SK-N-SH (cell line): ENCODE measurements around the gene IFNL2. TPM values are rescaled to one million over a fixed set of nuclear protein-coding genes. Genes with fewer than 3 reads are reported as not detected.
A peak's percentile ranks its signal among the peaks of the same experiment; 100 is the strongest.
"Not testable (repeated sequence)": the region's sequence is repeated elsewhere in the genome, so short reads cannot be mapped to it uniquely, and the experiment has no call there.

Experiments
- CTCF ChIA-PET: fragments of 300-600, 350-600 bp; formaldehyde crosslinking; extraction: SDS; loops from one replicate; lab custom pipeline; 2021; lab: Yijun Ruan, JAX
- POLR2A ChIA-PET: fragments of 350-600 bp; sonication (Branson Sonifier 250); formaldehyde crosslinking; extraction: SDS; loops from one replicate; lab custom pipeline; 2020; ENCODE audit warnings: antibody characterized with exemption, inconsistent platforms; lab: Yijun Ruan, JAX
- DNase-seq: peaks from one replicate; pipeline ENCODE4 v3.0.0; 2012
- H2AFZ ChIP-seq: fragments of 200-600 bp; sonication (generic); 2 replicates; pipeline ENCODE4 v1.8.1; 2016; ENCODE audit warnings: antibody characterized with exemption, mild to moderate bottlenecking, low read depth
- H3F3A ChIP-seq: fragments of 200-600 bp; sonication (generic); replicated peaks from 2 replicates; pipeline ENCODE3; 2016; ENCODE audit warnings: antibody characterized with exemption, mild to moderate bottlenecking; ENCODE audit not compliant: insufficient read depth
- H3K27ac ChIP-seq, 2 experiments: fragments of 200-500 bp in 1 of 2; fragments of 200-600 bp in 1 of 2; sonication (Bioruptor generic) in 1 of 2; sonication (generic), shearing (Covaris generic) in 1 of 2; 2 replicates each; pipeline versions ENCODE4 v1.5.1 to v1.6.1; 2014 to 2016; ENCODE audit warnings: low read depth in 2 of 2, inconsistent platforms in 1 of 2, low read length in 1 of 2, mild to moderate bottlenecking in 1 of 2, mixed read lengths in 1 of 2
- H3K27me3 ChIP-seq: fragments of 200-600 bp; sonication (generic), shearing (Covaris generic); 2 replicates; pipeline ENCODE4 v1.6.1; 2016; ENCODE audit warnings: mixed run types; ENCODE audit not compliant: insufficient read depth
- H3K36me3 ChIP-seq, 2 experiments: fragments of 200-500 bp in 1 of 2; fragments of 200-600 bp in 1 of 2; sonication (Bioruptor generic) in 1 of 2; sonication (generic) in 1 of 2; replicated peaks in 1 of 2; 2 replicates each; pipeline versions ENCODE3 to v1.5.1; 2014 to 2016; ENCODE audit warnings: low read length in 1 of 2, mild to moderate bottlenecking in 1 of 2; ENCODE audit not compliant: insufficient read depth in 2 of 2, control insufficient read depth in 1 of 2
- H3K4me1 ChIP-seq, 2 experiments: fragments of 200-500 bp in 1 of 2; fragments of 200-600 bp in 1 of 2; sonication (Bioruptor generic) in 1 of 2; sonication (generic), shearing (Covaris generic) in 1 of 2; 2 replicates each; pipeline versions ENCODE4 v1.5.1 to v1.6.1; 2014 to 2016; ENCODE audit warnings: low read depth in 1 of 2, low read length in 1 of 2, mixed run types in 1 of 2; ENCODE audit not compliant: insufficient read depth in 2 of 2, control insufficient read depth in 1 of 2
- H3K4me2 ChIP-seq: fragments of 200-600 bp; sonication (generic), shearing (Covaris generic); 2 replicates; pipeline ENCODE4 v1.6.1; 2017; ENCODE audit warnings: mixed run types
- H3K4me3 ChIP-seq, 2 experiments: fragments of 200-500 bp in 1 of 2; fragments of 200-600 bp in 1 of 2; sonication (Bioruptor generic) in 1 of 2; sonication (generic), shearing (Covaris generic) in 1 of 2; 2 replicates each; pipeline versions ENCODE4 v1.5.1 to v1.8.1; 2014 to 2016; ENCODE audit warnings: low read depth in 2 of 2, inconsistent platforms in 1 of 2, low read length in 1 of 2, mild to moderate bottlenecking in 1 of 2, mixed read lengths in 1 of 2, moderate library complexity in 1 of 2
- H3K79me2 ChIP-seq: fragments of 200-600 bp; sonication (generic); 2 replicates; pipeline ENCODE4 v1.8.1; 2017; ENCODE audit warnings: mild to moderate bottlenecking; ENCODE audit not compliant: insufficient read depth
- H3K9ac ChIP-seq: fragments of 200-600 bp; sonication (generic); 2 replicates; pipeline ENCODE4 v1.6.1; 2017; ENCODE audit warnings: mixed run types
- H3K9me2 ChIP-seq: fragments of 200-600 bp; sonication (generic); 2 replicates; pipeline ENCODE4 v1.6.1; 2017; ENCODE audit warnings: mixed run types
- H3K9me3 ChIP-seq: fragments of 200-600 bp; sonication (generic); 2 replicates; pipeline ENCODE4 v1.6.1; 2017; ENCODE audit warnings: mixed run types, mild to moderate bottlenecking, moderate library complexity
- H4K20me1 ChIP-seq: fragments of 200-600 bp; sonication (generic); 2 replicates; pipeline ENCODE4 v1.6.1; 2017; ENCODE audit warnings: mild to moderate bottlenecking, mixed run types; ENCODE audit not compliant: insufficient read depth
- EP300 ChIP-seq, 2 experiments: IDR thresholded peaks; 2 replicates each; pipeline versions ENCODE4 v1.4.0 to v1.6.1; 2012; ENCODE audit warnings: borderline replicate concordance in 1 of 2, low read depth in 1 of 2, low read length in 1 of 2
- EZH2phosphoT487 ChIP-seq: fragments of 200-600 bp; sonication (generic); IDR thresholded peaks from 2 replicates; pipeline ENCODE4 v1.6.1; 2017; ENCODE audit warnings: low read depth, mixed run types, mild to moderate bottlenecking, antibody characterized with exemption, moderate library complexity, borderline replicate concordance
- JUND ChIP-seq: IDR thresholded peaks from 2 replicates; pipeline ENCODE4 v1.4.0; 2012
- MXI1 ChIP-seq: IDR thresholded peaks from 2 replicates; pipeline ENCODE4 v1.6.1; 2012; ENCODE audit warnings: mild to moderate bottlenecking, low read depth, low read length, improper control_type of control experiment
- RAD21 ChIP-seq: IDR thresholded peaks from 2 replicates; pipeline ENCODE4 v1.6.1; 2012; ENCODE audit warnings: mild to moderate bottlenecking, low read length
- REST ChIP-seq: IDR thresholded peaks from 2 replicates; pipeline ENCODE4 v1.6.1; 2012; ENCODE audit warnings: mild to moderate bottlenecking, low read depth, low read length, moderate library complexity
- RFX5 ChIP-seq: IDR thresholded peaks from 2 replicates; pipeline ENCODE4 v1.6.1; 2012; ENCODE audit warnings: mild to moderate bottlenecking, improper control_type of control experiment, low read length
- TAF1 ChIP-seq: IDR thresholded peaks from 2 replicates; pipeline ENCODE4 v1.6.1; 2012; ENCODE audit warnings: low read depth, mild to moderate bottlenecking, low read length, moderate library complexity, borderline replicate concordance
- TCF12 ChIP-seq: IDR thresholded peaks from 2 replicates; pipeline ENCODE4 v1.4.0; 2012
- USF2 ChIP-seq: fragments of 150-350 bp; IDR thresholded peaks from 2 replicates; pipeline ENCODE4 v1.6.1; 2017; ENCODE audit warnings: antibody characterized with exemption, low read length, low read depth, borderline replicate concordance
- YY1 ChIP-seq: IDR thresholded peaks from 2 replicates; pipeline ENCODE4 v1.4.0; 2012; ENCODE audit warnings: low read depth, mild to moderate bottlenecking
- ZBTB33 ChIP-seq: IDR thresholded peaks from 2 replicates; pipeline ENCODE4 v1.4.0; 2012; ENCODE audit warnings: low read depth, borderline replicate concordance
- WGBS: methylation state at CpG from one replicate; pipeline ENCODE4 v1.1.6; 2017; ENCODE audit warnings: low lambda C conversion rate; 5-methylcytosine and 5-hydroxymethylcytosine counted together
- polyA plus RNA-seq, 3 experiments: library from polyadenylated mRNA; depleted of rRNA; stranded (reverse); fragments of >200 nt; gene quantifications; 2 replicates each; pipeline ENCODE4 v1.2.3, GENCODE V29; 2012

Gene IFNL2
- not detected in 2 replicates for polyA plus RNA-seq (2012; rRNA removed)
- polyA plus RNA-seq (2012; cell fraction: cytosol; rRNA removed), result not detected in 2 replicates
- not detected in 2 replicates for polyA plus RNA-seq (2012; cell fraction: nucleus; rRNA removed)

GRCh38 chr19:39268085-39268484 is at the start of gene IFNL2:
Gene IFNL2 (plus strand): TSS chr19:39268396. CDS start chr19:39268569, 173 bp downstream.
- H2AFZ ChIP-seq, H3K36me3 ChIP-seq, H3K4me3 ChIP-seq, H4K20me1 ChIP-seq, DNase-seq, POLR2A ChIA-PET, H3K4me1 ChIP-seq, H3K27ac ChIP-seq, H3K9me2 ChIP-seq, H3K4me2 ChIP-seq, H3K9ac ChIP-seq, H3K27me3 ChIP-seq, H3K9me3 ChIP-seq, CTCF ChIA-PET, H3K79me2 ChIP-seq, H3F3A ChIP-seq: not testable (repeated sequence)
- no CpG with 5 or more reads among the region's 1 CpG for WGBS

GRCh38 chr19:39219108-39219507 is 49.1 kb upstream of the IFNL2 start:
- H3K4me2 ChIP-seq, H3K4me1 ChIP-seq, H3F3A ChIP-seq, POLR2A ChIA-PET, H4K20me1 ChIP-seq, H2AFZ ChIP-seq, H3K9ac ChIP-seq, H3K27me3 ChIP-seq, H3K9me3 ChIP-seq, H3K36me3 ChIP-seq, H3K27ac ChIP-seq, H3K9me2 ChIP-seq, DNase-seq, H3K79me2 ChIP-seq, H3K4me3 ChIP-seq: not testable (repeated sequence)
- 12% methylated on average over 10 of the region's 10 CpGs for WGBS
- 0 out of 2 replicates have a peak, but pooled peaks have one; percentile 6 for TF ChIP-seq RAD21
- CTCF ChIA-PET, result interaction anchor here (1.0 kb wide), 1 partner anchor 167 kb away, joined by 3 read pairs; no protein-coding TSS in a partner anchor

- Histone ChIP-seq H4K20me1 (no peaks in the 10 kb centered on the region), H3K36me3 (no peaks in the 10 kb centered on the region), H3K9me2 (no peaks in the 10 kb centered on the region), H3F3A (no peaks in the 10 kb centered on the region), H3K4me1 (no peaks in the 10 kb centered on the region), H3K27ac (no peak overlapping the region), H3K79me2 (no peaks in the 10 kb centered on the region), H3K4me3 (no peak overlapping the region), H3K4me2 (no peak overlapping the region), H2AFZ (no peak overlapping the region), H3K27me3 (no peaks in the 10 kb centered on the region; the same call in 1 of the 2 replicates), H3K9ac (no peak overlapping the region), H3K9me3 (no peaks in the 10 kb centered on the region)
- WGBS, result 29% methylated on average over 4 of the region's 4 CpGs
- TF ChIP-seq EP300 (IDR thresholded peaks at IDR 0.05; ENCODE audit: borderline replicate concordance in 1 of 2, low read depth in 1 of 2, low read length in 1 of 2), result no peak
- TF ChIP-seq TAF1, result no peak
- TF ChIP-seq EZH2phosphoT487, result no peak
- peak; percentile 65; the same call in 1 of the 2 replicates for TF ChIP-seq RFX5
- no peak for TF ChIP-seq RAD21
- TF ChIP-seq TCF12, result no peak
- peak; percentile 98 for TF ChIP-seq REST
- no peak for TF ChIP-seq YY1
- TF ChIP-seq USF2, result no peak
- no peak for TF ChIP-seq ZBTB33
- no peak for TF ChIP-seq JUND
- TF ChIP-seq MXI1, result no peak
- no peak for DNase-seq
- POLR2A ChIA-PET, result no interaction called here
- CTCF ChIA-PET, result no interaction called here
Observed at GRCh38 chr19:39223703-39224279, 44.4 kb upstream of the IFNL2 start.
